ENCODE measurements around the gene MPZL3.
"Not testable (repeated sequence)": the region's sequence is repeated elsewhere in the genome, so short reads cannot be mapped to it uniquely, and the experiment has no call there.

Gene MPZL3

DNA sequence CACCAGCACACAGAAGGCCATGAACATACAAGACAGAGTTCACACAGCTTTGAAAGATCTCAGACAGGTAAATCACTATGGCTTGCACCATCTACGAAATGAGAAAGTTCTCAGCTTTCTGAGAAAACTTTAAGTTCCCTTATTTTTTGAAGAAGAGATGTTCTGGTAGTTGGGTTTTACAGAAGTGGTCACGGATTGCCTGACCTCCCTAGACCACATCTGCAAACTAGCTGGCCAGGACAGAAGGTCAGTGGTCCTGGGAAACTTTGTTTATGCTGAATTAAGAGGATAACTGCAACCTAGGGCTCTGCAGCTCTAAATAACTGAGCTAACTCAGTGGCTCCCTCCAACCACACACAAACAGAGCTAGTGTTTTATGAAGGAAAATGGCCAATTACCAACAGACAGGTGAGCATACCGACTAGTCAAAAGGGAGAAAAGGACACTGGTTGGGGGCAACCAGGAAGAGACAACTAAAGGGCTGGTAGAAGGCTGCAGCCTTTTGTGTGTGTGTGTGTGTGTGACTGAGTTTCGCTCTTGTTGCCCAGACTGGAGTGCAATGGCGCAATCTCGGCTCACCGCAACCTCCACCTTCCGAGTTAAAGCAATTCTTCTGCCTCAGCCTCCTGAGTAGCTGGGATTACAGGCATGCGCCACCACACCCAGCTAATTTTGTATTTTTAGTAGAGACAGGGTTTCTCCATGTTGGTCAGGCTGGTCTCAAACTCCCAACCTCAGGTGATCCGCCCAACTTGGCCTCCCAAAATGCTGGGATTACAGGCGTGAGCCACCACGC lies 67.2 kb downstream of the MPZL3 start:
- no peak for DNase-seq (ENCODE audit: low read depth in 3 of 3)

DNA sequence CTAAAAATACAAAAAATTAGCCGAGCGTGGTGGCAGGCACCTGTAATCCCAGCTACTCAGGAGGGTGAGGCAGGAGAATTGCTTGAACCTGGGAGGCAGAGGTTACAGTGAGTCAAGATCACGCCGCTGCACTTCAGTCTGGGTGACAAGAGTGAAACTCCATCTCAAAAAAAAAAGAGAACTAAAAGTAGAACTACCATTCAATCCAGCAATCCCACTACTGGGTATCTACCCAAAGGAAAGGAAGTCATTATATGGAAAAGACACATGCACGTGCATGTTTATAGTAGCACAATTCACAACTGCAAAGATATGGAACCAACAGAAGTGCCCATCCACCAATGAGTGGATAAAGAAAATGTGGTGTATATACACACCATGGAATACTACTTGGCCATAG lies 68.5 kb downstream of the MPZL3 start:
- not testable (repeated sequence) for DNase-seq (ENCODE audit: low read depth in 3 of 3)

DNA sequence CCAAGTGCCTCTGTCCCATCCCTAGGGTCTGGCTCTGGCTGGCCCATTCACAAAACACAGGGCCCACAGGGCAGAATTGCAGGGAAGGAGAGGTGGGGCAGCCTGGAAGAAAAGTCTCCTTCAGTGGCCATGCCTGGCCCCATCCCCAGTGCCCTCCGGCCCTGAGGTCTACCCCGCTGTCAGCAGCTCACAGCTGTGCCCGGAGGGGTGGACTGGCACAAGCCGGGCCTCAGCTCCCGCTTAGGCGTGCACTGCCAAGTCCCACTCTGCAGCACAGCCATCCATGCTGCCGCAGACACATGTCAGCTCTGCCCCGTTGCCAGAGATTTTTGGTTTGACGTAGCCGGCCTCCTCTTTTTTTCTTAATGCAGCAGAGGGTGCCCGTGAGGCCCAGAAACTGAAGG lies 71.9 kb downstream of the MPZL3 start:
- no peak for DNase-seq (ENCODE audit: low read depth in 3 of 3)

DNA sequence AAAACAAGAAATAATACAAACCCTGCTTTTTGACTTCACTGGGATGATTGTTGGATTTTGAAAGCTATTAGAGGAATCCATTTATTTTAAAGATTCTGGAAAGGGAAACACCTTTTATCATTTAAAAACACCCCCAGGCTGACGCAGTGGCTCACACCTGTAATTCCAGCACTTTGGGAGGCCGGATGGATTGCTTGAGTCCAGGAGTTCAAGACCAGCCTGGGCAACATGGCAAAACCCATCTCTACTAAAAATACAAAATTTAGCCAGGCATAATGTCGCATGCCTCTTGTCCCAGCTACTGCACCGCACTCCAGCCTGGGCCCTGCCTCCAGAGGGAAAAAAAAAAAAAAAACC lies 75.4 kb downstream of the MPZL3 start:
- no peak for DNase-seq (ENCODE audit: low read depth in 3 of 3)

Measured in stimulated activated CD4-positive, alpha-beta T cell treated with anti-CD3 and anti-CD28 coated beads, TNF-alpha, amount 100 ng/mL, for 4 hours (primary cell).